ENCODE results near the gene RASGRF2.

Gene RASGRF2

GRCh38 chr5:80931411-80931810, 28.8 kb upstream of the RASGRF2 start:
- no peak for TF ChIP-seq CTCF (conservative IDR thresholded peaks at IDR 0.05; ENCODE audit: low read depth, low read length)
- no peak for DNase-seq (ENCODE audit: low read depth)
- no peak overlapping the region for H3K4me3 ChIP-seq (ENCODE audit: low read length)

GRCh38 chr5:80933036-80933435, 27.1 kb upstream of the RASGRF2 start:
- no peak overlapping the region for H3K4me3 ChIP-seq (ENCODE audit: low read length)
- DNase-seq (ENCODE audit: low read depth) = no peak
- TF ChIP-seq CTCF (conservative IDR thresholded peaks at IDR 0.05; ENCODE audit: low read depth, low read length) = no peak

GRCh38 chr5:80934751-80935150, 25.4 kb upstream of the RASGRF2 start:
- TF ChIP-seq CTCF (conservative IDR thresholded peaks at IDR 0.05; ENCODE audit: low read depth, low read length) = no peak
- DNase-seq (ENCODE audit: low read depth) = no peak
- H3K4me3 ChIP-seq (ENCODE audit: low read length) = no peak overlapping the region

DNA sequence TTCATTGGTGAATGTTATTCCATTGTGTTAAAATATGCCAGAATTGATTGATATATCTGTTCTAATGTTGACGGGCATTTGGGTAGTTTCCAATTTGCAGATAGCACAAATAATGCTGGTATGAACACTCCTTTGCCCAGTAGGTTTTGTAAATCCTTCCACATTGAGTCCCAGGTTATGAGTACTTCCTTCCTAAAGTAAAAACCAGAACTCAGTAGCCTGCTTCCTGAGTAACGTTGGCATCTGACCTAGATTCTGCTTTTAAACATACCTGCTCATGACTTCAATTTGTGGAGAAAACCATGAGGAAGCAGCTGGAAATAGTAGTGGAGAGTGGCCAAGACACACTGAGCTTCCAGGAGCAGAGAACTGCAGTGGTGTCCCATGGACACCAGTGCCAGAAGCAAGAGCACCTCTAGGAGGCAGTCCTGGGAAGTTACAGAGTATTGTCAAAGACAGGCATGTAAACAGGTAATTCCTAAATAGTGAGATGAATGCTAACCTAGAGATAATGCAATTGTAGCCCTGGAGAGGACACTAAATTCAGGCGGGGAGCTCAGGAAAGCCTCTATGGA, 24.3 kb upstream of the RASGRF2 start:
- TF ChIP-seq CTCF (conservative IDR thresholded peaks at IDR 0.05; ENCODE audit: low read depth, low read length) = peak; percentile 10
- no peak overlapping the region for H3K4me3 ChIP-seq (ENCODE audit: low read length)
- DNase-seq (ENCODE audit: low read depth) = no peak

- TF ChIP-seq CTCF (conservative IDR thresholded peaks at IDR 0.05; ENCODE audit: low read depth, low read length) = no peak
- no peak overlapping the region for H3K4me3 ChIP-seq (ENCODE audit: low read length)
- DNase-seq (ENCODE audit: low read depth) = no peak
These were observed 23.3 kb upstream of the RASGRF2 start for GRCh38 chr5:80936881-80937280.

- DNase-seq (ENCODE audit: low read depth) = peak; percentile 47
- TF ChIP-seq CTCF (conservative IDR thresholded peaks at IDR 0.05; ENCODE audit: low read depth, low read length) = no peak
- no peak overlapping the region for H3K4me3 ChIP-seq (ENCODE audit: low read length)
These were observed 22.4 kb upstream of the RASGRF2 start for GRCh38 chr5:80937584-80938356.

- no peak for TF ChIP-seq CTCF (conservative IDR thresholded peaks at IDR 0.05; ENCODE audit: low read depth, low read length)
- H3K4me3 ChIP-seq (ENCODE audit: low read length) = no peak overlapping the region
- no peak for DNase-seq (ENCODE audit: low read depth)
These were observed 18.7 kb upstream of the RASGRF2 start for GRCh38 chr5:80941496-80941895.
